ENCODE data around the gene CR1. TPM values are rescaled to one million over a fixed set of nuclear protein-coding genes. Genes with fewer than 3 reads are reported as not detected.
"Not testable (repeated sequence)": the region's sequence is repeated elsewhere in the genome, so short reads cannot be mapped to it uniquely, and the experiment has no call there.

CR1 gene
- total RNA-seq, 1 experiment from 2014 or later = not detected

- DNase-seq (ENCODE audit: extremely low read depth, low read depth) = not testable (repeated sequence)
Measured at GRCh38 chr1:207638487-207639145, 142.7 kb downstream of the CR1 start.

DNA sequence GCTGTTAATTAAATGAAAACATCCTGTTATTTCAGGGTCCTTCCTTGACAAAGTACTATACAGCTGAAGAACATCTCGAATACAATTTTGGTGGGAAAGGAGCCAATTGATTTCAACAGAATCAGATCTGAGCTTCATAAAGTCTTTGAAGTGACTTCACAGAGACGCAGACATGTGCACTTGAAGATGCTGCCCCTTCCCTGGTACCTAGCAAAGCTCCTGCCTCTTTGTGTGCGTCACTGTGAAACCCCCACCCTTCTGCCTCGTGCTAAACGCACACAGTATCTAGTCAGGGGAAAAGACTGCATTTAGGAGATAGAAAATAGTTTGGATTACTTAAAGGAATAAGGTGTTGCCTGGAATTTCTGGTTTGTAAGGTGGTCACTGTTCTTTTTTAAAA, 143.4 kb downstream of the CR1 start:
- DNase-seq (ENCODE audit: extremely low read depth, low read depth) = not testable (repeated sequence)

- no peak for DNase-seq (ENCODE audit: extremely low read depth, low read depth)
Measured at GRCh38 chr1:207644166-207644851, 148.4 kb downstream of the CR1 start.

- peak; percentile 45 for DNase-seq (ENCODE audit: extremely low read depth, low read depth)
Measured at GRCh38 chr1:207644852-207645634, 149.1 kb downstream of the CR1 start, which contains the start of gene CR1L. CR1L (plus strand) TSS chr1:207645133; CDS start chr1:207645234, 101 bp downstream.

GRCh38 chr1:207645635-207646081, 149.7 kb downstream of the CR1 start:
- no peak for DNase-seq (ENCODE audit: extremely low read depth, low read depth)

DNA sequence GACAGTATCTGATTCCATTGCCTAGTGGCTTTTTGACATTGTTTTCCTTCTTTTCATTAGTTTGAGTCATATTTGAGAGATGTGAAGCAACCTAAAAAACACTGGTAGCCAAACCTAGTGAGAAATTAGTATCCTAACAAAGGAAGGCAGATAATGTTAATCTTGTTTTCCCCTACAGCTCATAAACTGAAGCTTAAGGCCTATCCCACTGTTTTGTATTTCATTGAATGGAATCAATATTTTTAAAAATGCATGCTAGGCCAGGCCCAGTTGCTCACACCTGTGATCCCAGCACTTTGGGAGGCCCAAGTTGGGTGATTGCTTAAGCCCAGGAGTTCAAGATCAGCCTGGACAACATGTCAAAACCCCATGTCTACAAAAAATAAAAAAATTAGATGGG, 150.2 kb downstream of the CR1 start:
- DNase-seq (ENCODE audit: extremely low read depth, low read depth) = no peak

DNA sequence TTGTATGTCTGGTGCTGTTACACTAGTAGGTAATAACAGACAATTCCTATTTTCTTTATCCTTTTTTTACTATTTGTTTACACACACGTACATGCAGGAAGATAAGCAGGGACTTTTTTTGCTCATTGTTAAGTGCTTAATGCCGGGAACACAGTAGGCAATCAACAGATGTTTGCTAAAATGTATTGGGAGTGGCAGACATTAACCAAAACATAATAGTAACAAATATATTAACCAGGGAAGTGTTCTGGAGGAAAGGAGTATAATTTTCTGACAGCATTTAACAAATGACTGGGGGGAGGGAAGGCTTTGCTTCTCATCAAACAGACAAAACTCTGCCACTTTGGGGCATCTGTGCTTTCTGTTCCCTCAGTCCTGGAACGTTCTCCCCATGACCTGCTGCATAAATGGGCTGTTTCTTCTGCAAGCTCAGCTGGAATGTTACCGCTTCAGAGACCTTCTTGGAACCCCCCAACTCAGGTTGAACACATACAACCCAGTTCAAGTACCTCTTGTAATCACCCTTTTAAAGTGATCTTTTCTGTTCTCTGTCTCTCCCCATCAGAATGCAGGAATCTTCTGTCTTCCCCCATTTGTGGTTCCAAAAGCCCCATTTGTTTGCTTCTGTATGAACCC, 151.1 kb downstream of the CR1 start:
- DNase-seq (ENCODE audit: extremely low read depth, low read depth) = no peak

DNA sequence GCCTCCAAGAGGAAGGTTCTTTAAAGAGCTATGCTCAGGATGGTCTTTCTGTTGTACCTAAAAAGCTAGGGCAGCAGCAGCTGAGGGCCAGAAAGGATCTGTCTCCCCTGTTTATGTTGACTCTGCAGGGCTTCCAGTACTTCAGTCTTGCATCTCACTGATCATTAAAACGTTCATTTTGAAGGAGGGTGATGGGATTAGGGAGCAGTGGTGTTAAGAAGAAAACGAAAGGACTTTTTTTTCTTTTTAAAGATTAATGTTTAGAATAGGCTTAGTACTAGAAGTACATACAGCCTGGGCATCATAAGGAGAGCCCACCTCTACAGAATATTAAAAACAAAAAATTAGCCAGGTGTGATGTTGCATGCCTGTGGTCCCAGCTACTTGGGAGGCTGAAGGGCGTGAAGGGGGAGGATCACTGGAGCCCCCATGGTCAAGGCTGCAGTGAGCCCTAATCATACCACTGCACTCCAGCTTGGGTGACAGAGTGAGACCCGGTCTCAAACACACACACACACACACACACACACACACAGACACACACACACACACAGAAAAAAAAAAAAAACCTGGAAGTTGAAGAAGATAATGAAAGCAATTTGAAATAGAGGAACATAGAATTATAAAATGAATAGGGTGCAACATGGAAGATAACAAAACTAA, 151.8 kb downstream of the CR1 start:
- DNase-seq (ENCODE audit: extremely low read depth, low read depth) = no peak

DNA sequence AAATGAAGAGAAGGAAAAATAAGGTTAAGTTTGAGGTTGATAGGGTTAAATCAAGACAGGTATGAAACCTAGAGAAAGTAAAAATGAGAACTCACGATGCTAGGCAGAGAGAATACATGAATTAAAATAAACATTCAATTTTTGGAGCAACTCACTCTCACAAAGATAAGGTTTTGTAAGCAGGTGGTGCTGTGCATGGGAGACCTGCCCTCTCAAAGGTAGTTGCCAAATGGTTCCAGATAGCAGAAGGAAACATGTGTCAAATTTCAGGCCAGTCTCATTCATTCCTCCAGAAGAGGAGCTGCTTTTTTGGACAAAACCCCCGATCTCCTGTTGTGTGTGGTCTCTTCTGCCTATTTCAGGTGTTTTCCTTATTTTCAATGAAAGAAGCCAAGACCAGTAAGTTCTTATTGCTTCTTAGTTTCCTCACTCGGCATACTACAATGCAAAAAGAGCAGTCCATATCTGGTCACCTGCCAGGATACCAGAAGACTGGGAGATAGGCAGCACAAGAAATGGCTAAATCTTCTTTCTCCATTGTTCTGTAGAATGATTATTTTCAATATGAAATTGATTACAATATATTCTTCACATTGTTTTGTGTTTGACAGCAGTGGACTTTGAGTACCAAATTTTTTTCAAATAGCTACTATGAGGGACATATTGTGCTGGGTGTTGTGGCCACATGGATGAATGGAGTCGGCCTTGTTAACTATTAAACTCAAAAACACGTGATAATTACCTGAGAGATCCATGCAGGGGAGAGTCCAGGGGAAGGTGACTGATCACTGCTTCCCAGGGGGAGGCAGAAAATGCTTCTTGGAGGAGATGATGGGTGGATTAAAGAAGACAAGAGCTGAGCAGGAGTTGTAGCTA, 152.6 kb downstream of the CR1 start:
- DNase-seq (ENCODE audit: extremely low read depth, low read depth) = no peak

GRCh38 chr1:207649210-207649753, 153.3 kb downstream of the CR1 start:
- DNase-seq (ENCODE audit: extremely low read depth, low read depth) = no peak

- DNase-seq (ENCODE audit: extremely low read depth, low read depth) = no peak
Measured at GRCh38 chr1:207649865-207650580, 154.1 kb downstream of the CR1 start.

DNA sequence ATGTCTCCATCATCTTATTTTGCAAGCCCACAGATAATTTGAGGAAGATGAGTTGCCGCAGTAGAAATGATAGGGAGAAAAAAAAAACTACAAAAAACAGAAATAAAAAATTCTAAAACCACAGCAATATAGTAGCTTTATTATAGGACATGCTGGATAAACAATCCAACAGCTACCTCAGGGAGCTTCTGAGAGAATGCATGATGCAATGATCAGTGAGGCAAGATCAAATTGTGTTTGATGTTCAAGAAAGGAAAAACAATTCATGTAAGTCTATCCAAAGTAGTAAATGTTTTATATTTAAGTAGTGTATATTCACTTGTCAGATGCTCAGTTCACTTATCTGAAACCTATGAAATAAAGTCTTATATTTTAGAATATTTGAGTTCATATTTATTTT, 155.6 kb downstream of the CR1 start:
- no peak for DNase-seq (ENCODE audit: extremely low read depth, low read depth)

GRCh38 chr1:207654320-207654719, 158.4 kb downstream of the CR1 start:
- DNase-seq (ENCODE audit: extremely low read depth, low read depth) = no peak

DNA sequence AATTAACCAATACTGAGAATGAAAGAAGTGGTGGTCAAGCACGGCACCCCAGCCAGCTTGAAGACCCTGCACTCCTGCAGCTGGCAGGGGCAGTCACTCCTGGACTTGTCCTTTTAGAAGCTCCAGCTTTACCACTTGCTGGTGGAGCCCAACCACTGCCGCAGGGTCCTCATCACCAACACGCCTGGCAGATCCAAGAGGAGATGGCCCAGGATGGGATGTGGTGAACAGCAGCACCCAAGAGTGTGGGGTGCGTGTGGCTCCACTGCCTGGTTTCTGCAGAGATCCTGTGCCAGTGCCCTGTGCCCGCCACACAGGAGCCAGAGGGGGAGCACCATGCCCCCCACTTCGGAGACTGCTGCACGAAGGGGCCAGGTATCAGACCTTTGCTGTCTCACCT, 162.5 kb downstream of the CR1 start:
- no peak for DNase-seq (ENCODE audit: extremely low read depth, low read depth)

- no peak for DNase-seq (ENCODE audit: extremely low read depth, low read depth)
Measured at GRCh38 chr1:207658904-207659485, 163.0 kb downstream of the CR1 start.

GRCh38 chr1:207659545-207660153, 163.7 kb downstream of the CR1 start:
- DNase-seq (ENCODE audit: extremely low read depth, low read depth) = peak; percentile 26

- DNase-seq (ENCODE audit: extremely low read depth, low read depth) = not testable (repeated sequence)
Measured at GRCh38 chr1:207661420-207661819, 165.5 kb downstream of the CR1 start.

- no peak for DNase-seq (ENCODE audit: extremely low read depth, low read depth)
Measured at GRCh38 chr1:207666342-207666741, 170.4 kb downstream of the CR1 start.
